GM18517 (cell line): ENCODE results near the gene UVRAG.

Experiments
- ATAC-seq: cut with Tn5 transposase; IDR thresholded peaks from one replicate; pipeline ENCODE4 v1.9.1; 2021; ENCODE audit warnings: mild to moderate bottlenecking, moderate library complexity; ENCODE audit not compliant: unreplicated experiment

UVRAG gene

GRCh38 chr11:75802913-75803820 lies 11.8 kb upstream of the UVRAG start:
- ATAC-seq, result no peak

- ATAC-seq, result no peak
Measured at GRCh38 chr11:75809111-75809510, 5.9 kb upstream of the UVRAG start.

DNA sequence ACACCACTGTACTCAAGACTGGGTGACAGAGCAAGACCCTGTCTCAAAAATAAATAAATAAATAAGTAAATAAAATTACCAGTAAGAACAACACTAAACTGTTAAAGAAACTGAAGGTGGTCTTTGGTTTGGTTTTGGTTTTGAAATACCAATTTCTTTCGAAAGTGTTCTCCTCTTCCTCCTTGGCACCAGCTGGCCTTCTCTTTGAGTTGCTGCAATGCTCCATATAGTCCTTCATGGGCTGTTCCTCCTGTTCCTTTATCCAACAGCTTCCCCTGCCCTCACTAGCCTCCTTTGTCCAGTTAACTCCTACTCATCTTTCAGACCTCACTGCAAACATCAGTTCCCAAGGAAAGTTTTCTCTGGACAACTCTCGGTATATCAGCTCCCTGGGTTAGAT lies 5.0 kb upstream of the UVRAG start:
- no peak for ATAC-seq

DNA sequence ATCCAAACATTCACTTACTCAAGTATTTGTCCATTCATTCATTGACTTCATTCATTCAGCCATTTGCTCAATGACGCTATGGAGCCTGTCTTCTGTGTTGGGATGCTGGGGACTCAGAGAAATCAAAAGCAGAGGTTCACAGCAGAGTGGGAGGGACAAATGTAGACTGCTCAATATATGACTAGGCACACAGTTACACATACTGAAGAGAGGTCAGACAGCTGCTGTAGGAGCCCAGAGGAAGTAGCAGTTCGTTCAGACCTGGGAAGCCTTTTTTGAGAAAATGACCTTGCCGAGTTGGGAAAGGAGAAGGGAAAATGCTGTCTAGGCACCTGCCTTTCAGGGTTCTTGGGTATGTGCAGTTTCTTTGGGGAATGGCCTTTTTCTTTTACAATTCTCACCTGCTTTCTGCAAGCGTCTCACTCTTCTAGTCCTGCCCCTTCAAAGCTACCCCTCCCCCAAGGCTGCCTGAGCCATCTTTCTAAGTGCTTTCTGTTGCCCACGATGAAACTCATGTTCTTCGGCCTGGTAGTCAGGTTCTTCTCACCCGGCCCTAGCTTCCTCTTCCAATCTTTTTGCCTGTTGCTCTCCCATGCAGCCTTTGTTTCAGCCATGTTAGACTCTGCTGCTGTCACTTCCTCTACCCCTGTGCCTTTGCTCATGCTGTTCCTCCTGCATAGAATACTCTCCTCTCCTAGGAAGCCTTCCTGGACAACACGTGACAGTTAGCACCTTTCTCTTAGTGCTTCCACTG lies 4.2 kb upstream of the UVRAG start:
- no peak for ATAC-seq

DNA sequence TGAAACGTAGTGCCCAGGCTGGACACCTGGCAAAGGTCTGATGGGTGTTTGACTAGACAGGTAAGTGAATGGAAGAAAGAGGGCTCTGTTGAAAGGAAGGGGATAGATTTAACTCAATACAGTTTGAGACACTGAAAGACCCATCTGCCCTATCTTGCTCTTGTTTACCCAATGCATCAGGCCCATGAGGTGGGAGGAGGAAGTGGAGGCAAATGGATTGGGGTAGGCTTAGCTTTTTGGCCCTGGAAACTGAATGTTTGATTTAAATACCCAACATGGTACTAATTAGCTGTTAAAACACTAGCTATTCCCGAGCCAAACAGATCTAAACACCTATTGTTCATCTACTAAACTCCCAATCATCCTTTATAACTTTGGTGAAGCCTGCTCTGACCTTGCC lies 3.5 kb upstream of the UVRAG start:
- no peak for ATAC-seq

GRCh38 chr11:75812542-75813040 lies 2.4 kb upstream of the UVRAG start:
- ATAC-seq, result no peak

- ATAC-seq, result no peak
Measured at GRCh38 chr11:75813124-75813523, 1.9 kb upstream of the UVRAG start.

DNA sequence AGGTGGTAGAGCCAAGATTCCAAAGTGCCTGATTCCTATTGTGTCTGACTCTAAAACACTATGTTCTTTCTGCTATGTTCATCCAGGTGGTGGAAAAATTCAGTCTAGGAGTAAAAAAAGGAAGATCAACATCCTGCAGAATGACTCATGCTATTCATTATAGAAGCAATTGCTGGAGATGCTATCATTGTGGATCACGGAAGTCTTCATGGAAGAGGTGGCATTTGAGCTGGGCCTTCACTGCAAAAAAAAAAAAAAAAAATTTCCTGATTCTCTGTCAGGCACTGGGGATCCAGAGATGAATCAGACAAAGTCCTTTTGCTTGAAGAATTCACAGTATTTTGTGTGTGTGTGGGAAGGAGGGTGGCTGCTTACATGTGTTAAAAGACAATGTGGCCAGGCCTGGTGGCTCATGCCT lies 1.4 kb upstream of the UVRAG start:
- no peak for ATAC-seq

GRCh38 chr11:75814363-75814676 lies 690 bp upstream of the UVRAG start:
- ATAC-seq, result peak; percentile 25

- ATAC-seq, result peak; percentile 4
Measured at GRCh38 chr11:75815345-75816168, 547 bp downstream of the UVRAG start.

DNA sequence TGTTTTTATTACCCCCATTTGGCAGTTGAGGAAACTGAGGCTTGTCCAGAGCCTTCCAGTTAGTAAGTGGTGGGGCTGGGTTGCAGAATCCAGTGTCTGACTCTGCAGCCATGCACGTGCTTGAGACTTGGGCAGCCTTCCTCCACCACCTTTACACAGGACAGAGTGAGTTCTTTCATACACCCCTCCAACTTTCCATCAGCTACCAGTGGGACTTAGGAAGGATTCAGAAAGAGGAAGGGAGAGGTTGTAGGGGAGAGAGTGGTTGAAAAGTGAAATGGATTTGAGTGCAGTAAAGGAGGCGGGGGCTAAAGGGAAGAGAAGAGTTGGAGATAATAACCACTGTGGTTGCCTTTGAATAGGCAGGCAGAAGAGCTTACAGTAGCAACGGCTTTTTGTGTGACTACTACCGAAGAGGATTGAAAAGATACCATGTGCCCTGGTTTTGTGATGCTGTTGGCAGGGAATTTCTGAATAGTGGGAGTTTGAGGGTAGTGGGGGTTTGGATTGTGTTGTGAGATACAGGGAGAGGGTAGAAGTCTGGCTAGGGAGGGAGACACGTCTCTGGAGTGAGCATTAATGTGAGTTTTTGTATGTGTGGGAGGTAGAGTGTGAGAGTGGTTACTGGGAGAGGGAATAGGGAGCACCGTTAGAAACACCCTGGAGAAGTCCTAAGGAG lies 1.7 kb downstream of the UVRAG start:
- no peak for ATAC-seq

DNA sequence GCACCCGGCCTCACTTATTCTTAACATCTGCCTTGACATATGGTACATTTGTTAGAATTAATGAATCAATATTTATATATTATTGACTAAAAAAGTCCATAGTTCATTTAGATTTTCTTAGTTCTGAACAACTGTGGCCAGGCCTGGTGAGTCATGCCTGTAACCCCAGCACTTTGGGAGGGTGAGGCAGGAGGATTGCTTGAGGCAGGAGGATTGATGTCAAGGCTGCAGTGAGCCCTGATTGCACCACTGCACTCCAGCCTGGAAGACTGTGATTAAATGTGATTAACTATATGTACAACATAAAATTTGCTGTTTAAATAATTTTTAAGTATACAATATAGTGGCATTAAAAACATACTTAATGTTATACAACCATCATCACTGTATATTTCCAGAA lies 5.6 kb downstream of the UVRAG start:
- no peak for ATAC-seq

DNA sequence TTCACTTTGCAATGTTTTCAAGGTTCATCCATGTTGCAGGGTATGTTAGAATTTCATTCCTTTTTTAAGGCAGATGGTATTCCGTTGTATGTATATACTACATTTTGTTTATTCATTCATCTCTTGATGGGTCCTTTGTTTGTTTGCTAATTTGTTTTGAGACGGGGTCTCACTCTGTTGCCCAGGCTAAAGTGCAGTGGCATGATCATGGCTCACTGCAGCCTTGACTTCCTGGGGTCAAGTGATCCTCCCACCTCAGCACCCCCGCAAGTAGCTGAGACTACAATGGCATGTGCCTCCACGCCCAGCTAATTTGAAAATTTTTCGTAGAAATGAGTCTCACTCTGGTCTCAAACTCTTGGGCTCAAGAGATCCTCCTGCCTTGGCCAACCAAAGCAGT lies 6.2 kb downstream of the UVRAG start:
- no peak for ATAC-seq

- ATAC-seq, result no peak
Measured at GRCh38 chr11:75822541-75822940, 7.5 kb downstream of the UVRAG start.

GRCh38 chr11:75823415-75823814 lies 8.4 kb downstream of the UVRAG start:
- ATAC-seq, result no peak

GRCh38 chr11:75823946-75824345 lies 8.9 kb downstream of the UVRAG start:
- peak; percentile 1 for ATAC-seq

GRCh38 chr11:75826461-75827230 lies 11.6 kb downstream of the UVRAG start:
- ATAC-seq, result no peak

- no peak for ATAC-seq
Measured at GRCh38 chr11:75827562-75827961, 12.6 kb downstream of the UVRAG start.

GRCh38 chr11:75831915-75832502 lies 17.0 kb downstream of the UVRAG start:
- no peak for ATAC-seq

DNA sequence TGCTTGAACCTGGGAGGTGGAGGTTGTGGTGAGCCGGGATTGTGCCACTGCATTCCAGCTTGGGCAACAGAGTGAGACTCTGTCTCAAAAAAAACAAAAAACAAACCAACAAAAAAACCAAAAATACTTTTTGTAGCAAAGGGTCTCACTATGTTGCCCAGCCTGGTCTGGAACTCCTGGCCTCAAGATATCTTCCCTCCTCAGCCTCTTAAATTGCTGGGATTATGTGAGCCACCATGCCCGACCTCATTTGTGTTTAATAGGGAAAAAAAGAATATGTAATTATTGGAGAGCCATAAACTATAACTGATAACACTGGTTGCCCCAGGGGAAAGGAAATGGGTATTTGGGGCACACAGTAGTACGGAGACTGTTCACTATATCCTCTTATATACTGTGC lies 19.7 kb downstream of the UVRAG start:
- no peak for ATAC-seq
